ENCODE measurements around the gene EFNA1.

EFNA1 gene, protein sequence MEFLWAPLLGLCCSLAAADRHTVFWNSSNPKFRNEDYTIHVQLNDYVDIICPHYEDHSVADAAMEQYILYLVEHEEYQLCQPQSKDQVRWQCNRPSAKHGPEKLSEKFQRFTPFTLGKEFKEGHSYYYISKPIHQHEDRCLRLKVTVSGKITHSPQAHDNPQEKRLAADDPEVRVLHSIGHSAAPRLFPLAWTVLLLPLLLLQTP

DNA sequence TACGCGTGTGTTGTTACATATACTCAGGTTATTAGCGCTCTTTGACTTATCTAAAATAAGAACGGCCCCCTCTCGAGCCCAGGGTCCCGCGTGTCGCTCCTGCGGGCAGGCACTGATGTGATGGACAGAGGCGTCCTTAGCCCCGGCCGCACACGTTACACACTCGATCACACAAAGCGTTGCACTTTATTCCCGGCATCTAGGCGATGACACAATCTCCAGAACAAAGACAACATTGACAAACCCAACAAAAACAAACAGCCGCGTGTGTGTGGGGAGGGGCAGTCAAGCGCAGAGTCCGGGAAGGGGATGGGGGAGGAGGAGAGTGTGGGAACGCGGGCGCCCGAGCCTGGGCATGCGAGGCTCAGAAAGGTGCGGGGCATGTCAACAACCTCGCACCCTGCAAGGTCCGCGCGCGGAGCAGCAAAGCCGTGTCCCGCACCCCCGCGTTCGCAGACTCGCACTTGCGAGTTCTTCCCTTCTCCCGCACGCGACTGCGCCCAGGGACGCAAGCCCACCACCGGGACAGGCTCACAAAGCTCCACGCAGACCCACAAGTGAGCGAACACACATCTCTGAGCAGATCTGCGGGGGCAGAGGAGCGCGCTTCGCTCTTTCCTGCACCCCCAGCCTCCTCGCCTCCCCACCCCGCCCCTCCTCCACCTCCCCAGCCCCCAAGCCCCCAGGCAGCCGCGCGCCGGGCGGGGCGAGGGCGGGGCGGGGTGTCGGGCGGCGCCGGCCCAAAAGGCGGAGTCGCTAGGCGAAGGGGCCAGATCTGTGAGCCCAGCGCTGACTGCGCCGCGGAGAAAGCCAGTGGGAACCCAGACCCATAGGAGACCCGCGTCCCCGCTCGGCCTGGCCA is at the start of gene EFNA1:
TSS of gene EFNA1 (plus strand) at position 772 of the 862 bp plus-strand sequence. CDS start 102 bp downstream, outside the sequence.
- DNase-seq: no peak

DNA sequence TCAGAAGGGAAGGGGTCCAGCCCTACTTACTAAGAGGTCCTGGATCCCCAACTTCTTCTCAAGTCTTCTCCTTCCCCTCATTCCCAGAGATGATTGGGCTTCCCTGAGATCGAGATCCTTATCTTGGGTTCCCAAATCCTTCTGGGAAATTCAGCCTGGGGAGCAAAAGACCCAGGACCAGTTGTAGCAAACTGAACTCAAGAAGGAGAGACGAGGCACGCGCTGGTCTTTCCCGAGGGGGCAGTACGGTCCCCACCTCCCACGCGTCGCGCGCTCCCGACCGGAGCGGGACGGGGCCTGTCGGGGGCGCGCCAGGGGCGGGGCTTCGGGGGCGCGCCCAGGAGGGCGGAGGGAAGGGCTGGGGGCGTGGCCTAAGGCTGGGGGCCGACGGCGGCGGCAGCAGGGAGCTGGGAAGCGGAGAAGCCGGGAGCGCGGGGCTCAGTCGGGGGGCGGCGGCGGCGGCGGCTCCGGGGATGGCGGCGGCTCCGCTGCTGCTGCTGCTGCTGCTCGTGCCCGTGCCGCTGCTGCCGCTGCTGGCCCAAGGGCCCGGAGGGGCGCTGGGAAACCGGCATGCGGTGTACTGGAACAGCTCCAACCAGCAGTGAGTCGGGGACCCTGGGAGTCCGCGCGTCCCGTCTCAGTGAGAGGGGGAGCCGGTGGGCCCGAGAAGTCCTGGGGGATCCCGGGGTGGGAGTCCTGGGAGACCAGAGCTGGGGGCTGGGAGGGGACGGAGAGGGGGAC is 49.0 kb upstream of the EFNA1 start, which contains the start of gene EFNA3:
TSS of gene EFNA3 (plus strand) at position 369 of the 741 bp plus-strand sequence. CDS start at position 474, 105 bp downstream.
- peak in 1 of 2 experiments; percentile 17 for DNase-seq

DNA sequence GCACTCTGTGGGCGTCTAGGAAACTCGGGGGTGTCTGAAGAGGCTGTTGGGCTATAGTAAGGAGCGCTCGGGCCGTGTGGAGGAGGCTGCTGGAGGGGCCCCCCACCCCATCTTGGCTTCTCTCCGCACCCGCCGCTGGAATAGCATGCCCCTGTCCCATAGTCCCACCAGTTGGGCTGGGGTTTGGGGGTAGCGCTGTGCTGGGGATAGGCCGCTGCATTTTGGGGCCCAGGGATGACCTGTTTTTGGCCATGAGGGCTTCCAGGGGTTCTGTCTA is 48.5 kb upstream of the EFNA1 start:
- no peak for DNase-seq

DNA sequence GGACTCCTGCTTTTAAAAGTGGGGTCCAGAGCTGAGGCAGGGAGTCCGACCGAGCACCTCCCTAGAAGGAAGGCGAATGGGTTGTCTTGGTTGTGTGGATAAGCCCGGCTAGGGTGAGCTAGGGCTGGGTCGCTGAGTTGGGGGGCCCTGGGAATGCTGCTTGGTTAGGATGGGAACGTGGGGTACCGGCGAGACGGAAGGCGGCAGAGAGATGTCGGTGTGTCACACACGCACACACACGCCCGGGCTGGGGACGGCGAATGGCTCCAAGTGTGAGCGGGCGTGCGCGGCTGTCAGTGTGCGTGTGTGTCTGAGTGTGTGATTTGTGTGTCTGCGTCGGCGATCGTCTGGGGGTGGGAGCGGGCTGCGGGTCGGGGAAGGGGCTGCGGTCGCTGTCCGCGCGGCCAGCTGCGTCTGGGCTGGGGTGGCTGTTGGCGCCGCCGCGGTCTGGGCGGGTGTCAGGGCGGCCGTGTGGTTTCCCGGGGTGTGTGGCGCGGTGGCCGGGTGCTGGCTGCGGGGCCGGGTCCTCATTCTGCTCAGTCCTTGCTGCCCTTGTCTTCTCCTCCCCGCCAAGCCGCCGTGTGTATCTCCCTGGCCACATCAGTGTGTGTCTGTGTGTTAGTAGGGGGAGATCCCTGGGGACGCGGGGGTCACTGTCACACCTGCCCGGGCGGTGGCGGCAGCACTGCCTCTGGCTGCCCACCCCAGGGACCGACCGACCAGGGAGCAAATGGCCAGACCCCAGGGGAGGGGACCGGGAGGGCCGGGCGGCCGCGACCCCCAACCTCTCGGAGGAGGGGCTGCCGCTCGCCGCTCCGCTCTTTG is 48.0 kb upstream of the EFNA1 start:
- no peak for DNase-seq

DNA sequence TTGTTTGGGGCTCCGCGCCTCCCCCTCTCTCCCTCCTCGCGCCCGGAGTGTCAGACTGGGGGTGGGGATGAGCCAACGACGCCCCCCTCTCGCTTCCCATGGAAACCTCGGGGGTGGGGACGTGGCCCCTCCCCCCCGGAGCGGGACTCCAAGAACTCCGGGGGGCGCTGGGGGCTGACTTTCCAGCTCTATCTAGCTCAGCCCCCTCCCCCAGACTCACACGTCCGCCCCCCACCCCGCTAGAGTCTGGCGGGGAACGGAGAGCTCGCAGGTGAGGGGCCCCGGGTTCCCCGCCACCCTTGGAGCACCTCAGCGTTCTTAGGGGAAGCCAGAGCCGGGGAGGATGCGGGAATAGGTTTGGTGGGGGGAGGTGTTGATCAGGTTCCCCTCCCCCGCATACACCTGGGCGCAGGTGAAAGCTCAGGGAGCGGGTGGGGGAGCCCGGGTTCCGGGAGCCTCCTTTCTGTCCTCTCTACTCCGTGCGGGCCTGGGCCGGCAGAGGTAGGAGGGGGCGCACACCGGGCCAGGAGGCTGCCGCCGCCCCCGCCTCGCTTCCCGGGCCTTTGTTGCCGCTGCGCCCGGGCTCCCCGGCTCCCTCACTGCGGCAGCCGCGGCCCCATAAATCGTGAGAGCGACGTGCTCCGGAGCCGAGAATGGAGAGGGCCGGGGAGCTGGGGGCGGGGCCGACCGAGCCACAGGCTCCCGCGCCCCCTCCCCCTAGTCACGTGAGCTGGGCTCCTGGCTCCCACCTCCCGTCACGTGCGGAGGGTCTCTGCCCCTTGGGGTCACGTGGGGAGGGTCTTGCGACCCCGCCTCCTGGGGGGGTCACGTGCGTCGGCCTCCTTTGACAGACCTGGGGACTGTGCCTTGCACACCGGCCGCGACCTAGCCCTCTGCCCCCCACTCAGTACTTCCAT is 47.1 kb upstream of the EFNA1 start:
- DNase-seq: no peak

DNA sequence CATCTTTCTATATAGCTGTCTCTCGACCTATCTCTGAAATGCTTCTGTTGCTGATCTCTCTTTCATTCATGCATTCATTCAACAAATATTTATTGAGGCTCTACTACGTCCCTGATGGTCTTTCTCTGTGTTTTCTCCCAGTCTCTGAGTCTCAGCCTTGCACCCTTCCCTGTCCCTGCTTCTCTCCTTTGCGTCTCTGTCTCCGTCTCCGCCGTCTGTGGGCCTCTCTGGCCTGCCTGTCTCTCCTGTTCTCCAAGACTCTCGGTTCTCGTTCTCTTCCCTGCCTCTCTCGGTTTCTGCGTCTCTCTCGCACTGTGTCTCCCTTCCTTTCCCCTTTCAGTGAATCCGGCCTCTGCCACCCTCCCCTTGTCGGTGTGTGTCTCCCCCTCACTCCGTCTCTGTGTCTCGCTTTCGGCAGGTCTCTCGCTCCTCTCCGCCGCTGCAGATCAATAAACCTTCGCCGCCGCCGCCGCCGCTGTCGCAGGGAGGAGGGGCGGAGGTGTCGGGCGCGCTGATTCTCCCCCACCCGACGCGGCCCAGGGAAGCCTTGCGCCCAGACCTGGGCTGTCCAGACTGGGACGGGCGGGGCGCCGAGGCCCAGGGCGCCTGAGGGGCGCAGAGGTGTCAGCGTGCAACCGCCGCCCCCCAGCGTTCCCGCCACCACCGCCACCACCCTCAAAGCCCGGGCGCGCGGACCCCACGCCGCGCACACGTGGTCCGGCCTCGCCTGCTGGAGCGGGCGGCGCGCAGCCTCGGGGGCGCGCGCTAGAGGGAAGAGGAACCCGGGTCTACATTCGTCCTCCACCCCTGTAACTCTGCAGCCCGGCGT is 46.0 kb upstream of the EFNA1 start:
- no peak for DNase-seq

DNA sequence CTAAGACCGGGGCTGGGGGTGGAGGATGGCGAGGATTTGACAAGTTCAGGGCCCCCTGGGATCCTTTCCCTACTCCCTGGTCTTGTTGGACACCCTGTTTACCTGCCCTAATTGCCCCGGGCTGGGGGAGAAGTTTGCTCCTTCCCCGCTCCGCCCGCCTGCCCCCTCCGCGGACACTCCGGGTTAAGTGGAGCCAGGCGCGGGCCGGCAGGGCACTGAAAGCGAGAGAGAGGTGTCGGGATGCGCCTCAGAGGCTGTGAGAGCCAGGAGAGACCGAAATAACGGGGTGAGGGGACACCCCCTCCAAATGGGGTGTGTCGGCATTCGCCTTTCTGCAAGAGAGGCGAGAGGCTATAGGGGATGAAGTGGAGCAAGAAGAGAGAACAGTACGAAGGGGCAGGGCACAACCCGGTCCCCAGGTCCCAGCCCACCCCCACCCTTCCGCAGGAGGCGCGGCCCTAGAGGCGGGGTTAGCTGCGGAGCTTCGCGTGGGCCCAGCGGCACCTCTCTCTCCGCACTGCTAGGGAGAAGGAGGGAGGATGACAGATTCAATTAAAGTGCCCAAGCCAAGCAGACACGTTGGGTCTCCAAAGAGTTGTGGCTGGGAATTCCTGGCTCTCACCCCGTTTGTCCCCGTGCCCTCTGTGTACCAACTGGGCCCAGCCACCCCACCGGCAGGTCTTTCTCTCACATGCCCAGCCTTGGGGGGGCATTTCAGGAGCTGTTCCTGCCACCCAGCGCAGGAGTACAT is 45.2 kb upstream of the EFNA1 start:
- no peak for DNase-seq

DNA sequence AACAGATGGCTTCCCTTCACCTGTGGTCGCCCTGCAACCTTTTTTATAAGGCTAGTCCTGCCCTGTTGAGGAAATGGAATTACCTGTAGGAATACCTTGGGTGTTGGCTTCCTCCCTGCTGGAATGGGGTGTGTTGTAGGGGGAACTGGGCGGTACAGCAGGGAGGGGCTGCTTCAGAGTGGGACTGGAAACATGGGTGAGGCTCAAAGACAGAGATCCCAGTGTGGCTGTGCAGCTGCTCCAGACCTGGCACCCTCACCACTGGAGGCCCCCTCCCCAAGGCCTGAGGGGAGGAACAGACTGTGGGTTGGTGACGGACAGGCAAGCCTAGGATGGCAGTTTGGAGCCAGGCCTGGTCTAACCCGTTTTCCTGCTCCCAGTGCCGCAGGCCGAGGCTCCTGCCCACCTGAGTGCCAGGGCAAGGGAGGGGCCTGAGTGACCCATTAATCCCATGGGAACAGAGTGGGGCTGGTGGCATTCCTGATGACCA is 44.6 kb upstream of the EFNA1 start:
- DNase-seq: no peak

DNA sequence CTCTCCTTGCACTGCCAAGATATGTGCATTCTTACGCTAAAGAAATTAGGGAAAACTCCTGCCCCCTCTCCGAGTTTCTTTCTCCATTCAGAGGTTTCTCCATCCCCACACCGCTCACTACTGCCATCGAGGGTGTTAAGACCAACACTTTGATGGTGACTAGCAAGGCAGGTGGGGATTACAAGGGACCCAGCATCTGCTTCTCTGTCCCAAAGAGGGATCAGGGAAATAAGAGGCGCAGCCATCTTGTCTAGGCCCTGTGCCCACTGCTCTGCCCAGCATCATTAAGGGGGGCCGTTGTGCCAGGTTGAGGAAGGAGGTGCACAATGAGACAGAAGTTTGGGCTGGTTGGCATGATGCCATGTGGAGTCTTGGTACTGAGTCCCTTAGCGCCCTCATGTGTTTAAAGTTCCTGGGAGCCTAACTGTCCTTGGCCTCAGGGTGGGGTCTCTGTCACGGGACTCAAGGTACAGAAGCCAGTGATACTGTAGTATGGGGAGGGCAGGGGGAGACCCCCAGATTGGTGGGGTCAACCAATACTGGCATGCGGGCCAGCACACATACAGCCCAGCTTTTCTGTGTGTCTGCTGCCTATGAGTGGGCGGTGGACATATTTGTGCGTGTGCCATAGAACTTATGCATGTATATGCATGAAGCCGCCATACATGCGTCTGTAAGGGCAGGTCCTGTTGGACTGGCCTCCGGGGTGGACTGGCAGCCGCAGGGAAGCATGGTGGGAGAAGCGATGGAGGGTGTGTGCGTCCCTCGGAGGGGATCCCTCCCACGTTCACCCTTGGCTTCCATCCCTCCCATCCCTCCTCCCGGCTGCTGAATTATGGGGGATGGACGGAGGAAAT is 43.6 kb upstream of the EFNA1 start:
- peak; percentile 19 to 25 for DNase-seq

DNA sequence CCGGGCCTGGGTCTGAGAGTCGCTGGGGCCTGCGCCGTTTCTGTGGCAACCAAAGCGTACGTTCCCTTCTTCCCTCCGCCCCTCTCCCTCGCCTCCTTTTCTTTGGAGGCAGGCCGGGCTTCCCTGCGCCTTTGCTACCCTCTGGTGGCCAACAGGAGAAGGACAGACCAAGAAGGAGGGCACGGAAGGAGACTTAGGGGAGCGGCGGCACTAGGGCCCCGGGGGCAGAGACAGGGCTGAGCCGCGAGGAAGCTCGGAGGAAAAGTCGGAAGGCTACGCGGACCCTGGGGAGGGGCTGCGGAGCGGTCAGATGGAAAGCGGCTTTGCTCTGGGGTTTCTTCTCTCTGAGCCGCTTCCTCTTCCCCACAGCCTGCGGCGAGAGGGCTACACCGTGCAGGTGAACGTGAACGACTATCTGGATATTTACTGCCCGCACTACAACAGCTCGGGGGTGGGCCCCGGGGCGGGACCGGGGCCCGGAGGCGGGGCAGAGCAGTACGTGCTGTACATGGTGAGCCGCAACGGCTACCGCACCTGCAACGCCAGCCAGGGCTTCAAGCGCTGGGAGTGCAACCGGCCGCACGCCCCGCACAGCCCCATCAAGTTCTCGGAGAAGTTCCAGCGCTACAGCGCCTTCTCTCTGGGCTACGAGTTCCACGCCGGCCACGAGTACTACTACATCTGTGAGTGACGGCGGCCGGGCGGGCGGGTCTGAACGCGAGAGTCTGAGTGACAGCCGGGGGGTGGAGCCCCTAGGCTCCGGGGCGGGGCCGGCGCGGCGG is 42.8 kb upstream of the EFNA1 start:
- peak; percentile 71 to 83 for DNase-seq

DNA sequence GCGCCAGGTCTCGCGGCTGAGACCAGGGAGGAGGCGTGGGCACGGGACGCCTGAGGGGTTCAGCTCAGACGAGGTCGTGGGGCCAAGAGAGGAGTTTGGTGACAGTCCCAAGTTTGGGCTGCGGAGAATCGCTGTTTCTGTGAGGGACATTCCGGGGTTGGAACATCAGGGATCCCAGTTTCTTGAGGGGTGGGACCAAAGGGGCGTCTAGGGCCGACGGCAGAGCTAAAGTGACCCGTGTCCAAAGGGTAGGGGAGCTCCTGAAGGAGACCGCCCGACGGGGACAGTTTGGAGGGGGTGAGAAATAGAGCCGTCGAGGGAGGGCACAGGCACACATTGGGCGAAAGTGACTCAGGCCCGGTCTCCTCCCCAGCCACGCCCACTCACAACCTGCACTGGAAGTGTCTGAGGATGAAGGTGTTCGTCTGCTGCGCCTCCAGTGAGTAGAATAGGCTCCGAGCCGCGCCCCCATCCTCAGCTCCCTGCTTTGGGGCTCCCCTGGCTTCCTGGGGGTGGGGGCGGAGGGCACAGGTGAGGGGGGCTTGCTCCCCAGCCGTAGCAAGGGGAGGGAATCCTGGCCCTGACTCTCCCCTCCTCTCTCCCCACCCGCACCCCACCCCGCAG is 42.1 kb upstream of the EFNA1 start:
- peak in 1 of 2 experiments; percentile 38 for DNase-seq

DNA sequence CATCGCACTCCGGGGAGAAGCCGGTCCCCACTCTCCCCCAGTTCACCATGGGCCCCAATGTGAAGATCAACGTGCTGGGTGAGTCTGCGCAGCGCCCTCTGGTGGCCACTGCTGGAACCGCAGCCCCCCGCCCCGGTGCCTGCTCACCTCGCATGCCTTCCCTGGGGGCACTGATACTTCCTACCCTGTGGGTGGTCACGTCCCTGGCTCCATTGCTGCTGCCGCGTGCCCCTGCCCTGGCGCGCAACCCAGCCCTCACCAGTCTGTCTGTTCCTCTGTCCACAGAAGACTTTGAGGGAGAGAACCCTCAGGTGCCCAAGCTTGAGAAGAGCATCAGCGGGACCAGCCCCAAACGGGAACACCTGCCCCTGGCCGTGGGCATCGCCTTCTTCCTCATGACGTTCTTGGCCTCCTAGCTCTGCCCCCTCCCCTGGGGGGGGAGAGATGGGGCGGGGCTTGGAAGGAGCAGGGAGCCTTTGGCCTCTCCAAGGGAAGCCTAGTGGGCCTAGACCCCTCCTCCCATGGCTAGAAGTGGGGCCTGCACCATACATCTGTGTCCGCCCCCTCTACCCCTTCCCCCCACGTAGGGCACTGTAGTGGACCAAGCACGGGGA is 41.4 kb upstream of the EFNA1 start:
- DNase-seq: peak in 1 of 2 experiments; percentile 17

DNA sequence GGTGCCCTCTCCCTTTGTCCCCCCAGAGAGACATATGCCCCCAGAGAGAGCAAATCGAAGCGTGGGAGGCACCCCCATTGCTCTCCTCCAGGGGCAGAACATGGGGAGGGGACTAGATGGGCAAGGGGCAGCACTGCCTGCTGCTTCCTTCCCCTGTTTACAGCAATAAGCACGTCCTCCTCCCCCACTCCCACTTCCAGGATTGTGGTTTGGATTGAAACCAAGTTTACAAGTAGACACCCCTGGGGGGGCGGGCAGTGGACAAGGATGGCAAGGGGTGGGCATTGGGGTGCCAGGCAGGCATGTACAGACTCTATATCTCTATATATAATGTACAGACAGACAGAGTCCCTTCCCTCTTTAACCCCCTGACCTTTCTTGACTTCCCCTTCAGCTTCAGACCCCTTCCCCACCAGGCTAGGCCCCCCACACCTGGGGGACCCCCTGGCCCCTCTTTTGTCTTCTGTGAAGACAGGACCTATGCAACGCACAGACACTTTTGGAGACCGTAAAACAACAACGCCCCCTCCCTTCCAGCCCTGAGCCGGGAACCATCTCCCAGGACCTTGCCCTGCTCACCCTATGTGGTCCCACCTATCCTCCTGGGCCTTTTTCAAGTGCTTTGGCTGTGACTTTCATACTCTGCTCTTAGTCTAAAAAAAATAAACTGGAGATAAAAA is 40.7 kb upstream of the EFNA1 start:
- DNase-seq: no peak

DNA sequence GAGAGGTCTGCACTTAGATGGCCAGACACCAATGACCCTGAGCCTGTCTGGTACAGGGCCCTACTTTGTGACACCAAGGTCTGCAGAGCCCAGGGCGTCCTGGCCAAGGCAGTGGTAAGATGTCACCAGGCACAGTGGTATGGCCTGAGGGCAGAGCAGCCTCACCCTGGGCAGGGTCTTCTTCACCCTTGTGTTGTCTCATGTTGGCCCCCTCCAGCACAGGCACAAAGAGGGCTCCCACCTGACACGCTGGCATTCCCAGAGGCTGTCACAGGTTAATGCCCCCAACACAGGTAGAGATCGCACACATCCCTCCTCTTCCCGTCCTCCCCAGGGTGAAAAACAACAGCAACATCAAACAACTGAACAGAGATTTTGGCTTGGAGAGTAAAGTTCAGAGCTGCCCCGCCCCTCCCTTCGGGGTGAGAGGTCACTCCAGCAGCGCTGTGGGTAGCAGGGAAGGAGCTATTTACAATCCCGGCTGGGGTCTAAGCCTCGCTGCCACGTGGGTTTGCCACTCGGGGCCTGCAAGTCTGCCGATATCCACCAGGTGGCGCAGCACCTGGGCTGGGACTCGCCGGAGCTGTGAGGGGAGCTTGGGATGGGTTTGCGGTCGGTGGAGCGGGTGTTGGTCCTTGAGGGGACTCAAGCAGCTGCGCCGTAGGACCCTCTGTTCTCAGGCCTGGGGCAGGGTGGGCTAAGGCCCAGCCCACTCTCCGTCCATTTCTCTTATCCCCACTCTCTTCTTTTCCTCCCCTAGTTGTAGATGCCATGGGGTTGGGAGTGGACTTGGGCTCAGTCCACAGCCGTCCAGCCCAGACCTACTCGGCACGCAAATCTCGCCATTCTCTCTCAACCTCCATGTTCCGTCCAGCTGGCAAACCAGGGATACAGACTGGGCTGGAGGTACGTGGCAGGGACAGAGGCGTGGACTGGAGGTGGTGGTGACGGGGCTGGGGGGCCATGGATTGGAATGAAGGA is 36.3 kb upstream of the EFNA1 start:
- peak in 1 of 2 experiments; percentile 38 for DNase-seq

DNA sequence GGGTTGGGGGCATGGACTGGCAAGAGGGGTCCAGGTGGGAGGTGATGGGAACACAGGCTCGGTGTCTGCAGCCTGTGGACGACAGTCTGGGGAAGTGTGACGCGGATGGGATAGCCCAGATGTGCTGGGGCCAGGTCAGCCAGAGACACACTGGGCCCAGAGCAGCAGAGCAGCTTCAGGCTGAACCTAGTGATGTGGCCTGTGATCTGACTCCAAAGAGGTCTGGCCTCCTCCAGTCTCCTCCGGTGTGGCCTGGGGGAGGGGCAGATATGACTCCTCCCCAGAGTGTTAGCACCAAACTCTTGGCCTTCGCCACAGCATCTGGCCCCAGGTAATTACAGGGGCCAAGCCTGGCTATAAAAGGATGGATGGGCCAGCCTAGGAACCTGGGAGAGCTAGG is 35.5 kb upstream of the EFNA1 start:
- no peak for DNase-seq
